ENCODE measurements around the gene SPACA7.

The SPACA7 gene

DNA sequence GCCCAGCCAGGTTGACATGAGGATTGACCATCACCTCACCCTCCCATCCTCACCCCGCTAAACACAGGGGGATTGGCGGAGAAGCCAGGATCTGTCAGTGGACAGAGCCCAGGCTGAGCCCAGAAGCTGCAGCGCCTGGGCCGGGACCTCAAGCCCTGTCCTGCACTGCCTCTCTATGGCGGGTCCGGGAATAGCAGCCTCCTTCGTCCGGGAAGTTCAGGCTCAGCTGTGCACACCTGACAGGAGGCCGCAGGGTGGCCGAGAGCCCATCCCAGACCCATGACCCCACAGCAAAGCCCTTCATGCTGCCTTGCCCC lies 67.8 kb downstream of the SPACA7 start:
- Mint-ChIP-seq H3K27me3 (peaks cover 7% of the 10 kb centered on the region), H3K4me3 (no peak overlapping the region), H3K36me3 (no peaks in the 10 kb centered on the region), H3K27ac (no peak overlapping the region), H3K4me1 (peaks cover 2% of the 10 kb centered on the region), H3K9me3 (no peaks in the 10 kb centered on the region)
- no peak for ATAC-seq (ENCODE audit: low read depth)
- peak in 1 of 2 donors; percentile 9 for DNase-seq (ENCODE audit: low spot score in 2 of 2)

DNA sequence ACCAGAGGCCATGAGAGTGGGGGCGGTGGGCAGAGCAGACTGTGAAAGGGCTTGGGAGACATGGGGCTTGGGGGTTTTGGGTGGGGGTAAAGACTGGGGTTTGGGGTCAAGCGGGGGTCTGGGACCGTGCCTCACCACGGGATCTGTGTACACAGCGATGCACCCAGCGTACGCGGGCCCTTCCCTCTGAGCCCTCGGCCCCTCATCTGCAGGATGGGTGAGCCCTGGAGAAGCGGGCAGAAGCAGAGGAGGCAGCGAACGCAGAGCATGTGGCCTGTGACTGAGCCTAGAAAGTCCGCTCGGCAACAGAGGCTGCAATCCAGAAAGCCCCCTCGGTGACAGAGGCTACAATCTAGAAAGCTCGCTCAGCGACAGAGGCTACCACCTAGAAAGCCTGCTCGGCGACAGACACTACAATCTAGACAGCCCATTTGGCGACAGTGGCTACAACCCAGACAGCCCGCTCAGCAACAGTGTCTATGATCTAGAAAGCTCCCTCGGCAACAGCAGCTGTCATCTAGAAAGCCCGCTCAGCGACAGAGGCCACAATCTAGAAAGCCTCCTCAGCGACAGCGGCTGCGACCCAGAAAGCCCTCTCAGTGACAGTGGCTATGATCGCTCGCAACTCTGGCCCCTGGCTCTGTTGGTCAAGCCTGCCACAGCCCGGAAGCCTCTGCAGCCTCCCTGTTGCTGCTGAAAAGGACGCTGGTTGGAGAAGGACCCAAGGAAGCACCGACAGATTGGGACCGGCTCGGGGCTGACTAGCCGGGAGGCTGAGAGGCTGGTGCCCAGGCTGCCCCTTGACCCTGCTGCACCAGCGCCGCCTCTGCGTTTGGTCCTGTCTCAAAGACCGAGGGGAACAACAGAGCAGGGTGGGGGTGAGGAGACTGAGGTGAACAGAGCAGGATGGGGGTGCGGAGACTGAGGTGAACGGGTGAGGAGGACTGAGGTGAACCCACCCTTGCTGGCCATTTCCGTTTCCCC lies 68.6 kb downstream of the SPACA7 start:
- Mint-ChIP-seq H3K4me3 (no peak overlapping the region), H3K9me3 (no peaks in the 10 kb centered on the region), H3K27me3 (peaks cover 9% of the 10 kb centered on the region), H3K36me3 (no peaks in the 10 kb centered on the region), H3K4me1 (peaks cover 2% of the 10 kb centered on the region), H3K27ac (no peak overlapping the region)
- DNase-seq (ENCODE audit: low spot score in 2 of 2) (peak in 1 of 2 donors; percentile 4), ATAC-seq (ENCODE audit: low read depth) (no peak)

DNA sequence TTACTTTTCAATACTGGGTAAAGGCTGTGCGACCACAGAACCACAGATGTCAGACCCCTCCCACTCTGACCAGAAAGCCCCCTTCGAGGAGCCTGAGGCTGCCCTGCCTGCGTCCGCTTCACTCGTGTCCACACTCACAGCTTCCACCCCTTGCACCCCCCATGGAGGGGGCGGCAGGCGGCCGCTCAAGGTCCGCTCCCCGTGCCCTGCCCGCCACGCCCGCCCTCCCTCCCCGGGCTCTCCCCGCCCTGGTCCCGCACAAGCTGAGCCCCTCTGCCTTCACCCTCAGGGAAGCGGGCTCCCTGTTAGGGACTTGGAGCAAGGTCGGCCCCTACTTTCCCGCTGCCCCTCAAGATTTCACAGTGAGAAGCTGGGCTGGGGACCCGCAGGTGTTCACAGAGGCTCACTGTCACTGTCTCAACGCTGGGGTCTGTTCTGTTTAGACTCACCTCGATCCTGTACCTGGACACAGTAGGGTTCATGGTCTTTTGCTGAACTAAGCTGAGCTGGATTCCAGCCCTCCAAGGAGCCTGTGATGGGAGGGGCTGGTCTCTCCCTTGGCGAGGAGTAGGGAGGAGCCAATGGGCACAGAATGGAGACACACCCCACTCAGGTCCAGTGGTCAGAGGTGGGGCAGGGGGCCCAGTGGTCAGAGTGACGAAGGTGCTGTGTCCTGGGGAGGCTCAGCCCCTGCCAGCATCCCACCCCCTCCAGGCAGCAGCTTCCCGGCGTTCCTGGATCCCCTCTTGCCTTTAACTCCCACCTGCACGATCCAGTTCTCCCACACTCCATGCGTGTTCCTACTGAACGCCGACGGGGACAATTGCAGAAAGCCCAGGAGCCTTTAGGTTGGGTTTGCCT lies 69.5 kb downstream of the SPACA7 start:
- H3K36me3 Mint-ChIP-seq = no peaks in the 10 kb centered on the region
- DNase-seq (ENCODE audit: low spot score in 2 of 2) = peak in 1 of 2 donors; percentile 2
- peaks cover 7% of the 10 kb centered on the region for H3K27me3 Mint-ChIP-seq
- ATAC-seq (ENCODE audit: low read depth) = no peak
- no peak overlapping the region for H3K4me3 Mint-ChIP-seq
- H3K4me1 Mint-ChIP-seq = peaks cover 2% of the 10 kb centered on the region
- no peaks in the 10 kb centered on the region for H3K9me3 Mint-ChIP-seq
- no peak overlapping the region for H3K27ac Mint-ChIP-seq

GRCh38 chr13:112446347-112446861 lies 70.2 kb downstream of the SPACA7 start:
- no peak for ATAC-seq (ENCODE audit: low read depth)
- H3K4me3 Mint-ChIP-seq = no peak overlapping the region
- H3K27me3 Mint-ChIP-seq = peaks cover 7% of the 10 kb centered on the region
- no peak overlapping the region for H3K27ac Mint-ChIP-seq
- H3K9me3 Mint-ChIP-seq = no peaks in the 10 kb centered on the region
- H3K4me1 Mint-ChIP-seq = peaks cover 2% of the 10 kb centered on the region
- peak in 1 of 2 donors; percentile 4 for DNase-seq (ENCODE audit: low spot score in 2 of 2)
- no peaks in the 10 kb centered on the region for H3K36me3 Mint-ChIP-seq

DNA sequence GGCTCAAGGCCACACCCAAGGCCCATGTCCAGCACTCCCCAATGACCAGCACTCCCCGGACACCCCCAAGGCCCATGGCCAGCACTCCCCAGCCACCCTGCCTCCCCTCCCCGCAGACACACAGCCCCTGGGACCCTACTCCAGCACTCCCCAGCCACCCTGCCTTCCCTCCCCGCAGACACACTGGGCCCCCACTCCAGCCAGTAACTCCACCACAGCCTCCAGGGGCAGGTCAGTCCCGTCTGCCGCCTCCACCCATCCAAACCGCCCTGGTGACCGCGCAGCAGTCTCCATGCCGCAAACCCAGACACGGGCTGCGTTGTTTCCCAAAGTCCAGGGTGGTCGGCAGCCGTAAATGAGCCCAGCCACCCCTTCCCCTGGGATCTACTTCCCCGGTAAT lies 70.7 kb downstream of the SPACA7 start:
- Mint-ChIP-seq H3K4me1 (peaks cover 2% of the 10 kb centered on the region), H3K9me3 (no peaks in the 10 kb centered on the region), H3K27ac (no peak overlapping the region), H3K27me3 (peaks cover 7% of the 10 kb centered on the region), H3K36me3 (no peaks in the 10 kb centered on the region), H3K4me3 (no peak overlapping the region)
- DNase-seq (ENCODE audit: low spot score in 2 of 2) = peak in 1 of 2 donors; percentile 8
- no peak for ATAC-seq (ENCODE audit: low read depth)

DNA sequence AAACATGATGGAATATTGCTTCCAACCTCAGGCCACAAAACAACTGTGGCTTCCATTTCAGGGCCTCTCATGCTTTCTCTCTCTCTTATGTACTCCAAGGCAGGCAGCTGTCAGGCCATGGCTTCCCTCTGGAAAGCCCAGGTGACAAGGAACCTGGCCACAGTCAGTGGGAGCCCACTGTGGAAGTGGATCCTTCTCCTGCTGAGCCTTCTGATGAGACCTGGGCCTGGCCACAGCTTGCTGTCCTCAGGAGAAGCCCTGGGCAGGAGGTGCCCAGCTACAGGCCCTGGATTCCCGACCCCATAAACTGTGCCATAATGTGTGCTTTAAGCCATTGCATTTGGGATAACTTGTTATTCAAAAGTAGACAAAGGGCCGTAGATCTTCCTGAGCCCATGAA lies 71.2 kb downstream of the SPACA7 start:
- Mint-ChIP-seq H3K9me3 (no peaks in the 10 kb centered on the region), H3K4me1 (peaks cover 2% of the 10 kb centered on the region), H3K4me3 (no peak overlapping the region), H3K27ac (no peak overlapping the region), H3K36me3 (no peaks in the 10 kb centered on the region), H3K27me3 (peaks cover 5% of the 10 kb centered on the region)
- ATAC-seq (ENCODE audit: low read depth) (no peak), DNase-seq (ENCODE audit: low spot score in 2 of 2) (no peak)

GRCh38 chr13:112447761-112448603 lies 71.8 kb downstream of the SPACA7 start:
- no peaks in the 10 kb centered on the region for H3K36me3 Mint-ChIP-seq
- DNase-seq (ENCODE audit: low spot score in 2 of 2) (no peak), ATAC-seq (ENCODE audit: low read depth) (no peak)
- no peaks in the 10 kb centered on the region for H3K9me3 Mint-ChIP-seq
- no peak overlapping the region for H3K27ac Mint-ChIP-seq
- H3K27me3 Mint-ChIP-seq = peaks cover 5% of the 10 kb centered on the region
- H3K4me1 Mint-ChIP-seq = peaks cover 2% of the 10 kb centered on the region
- no peak overlapping the region for H3K4me3 Mint-ChIP-seq

DNA sequence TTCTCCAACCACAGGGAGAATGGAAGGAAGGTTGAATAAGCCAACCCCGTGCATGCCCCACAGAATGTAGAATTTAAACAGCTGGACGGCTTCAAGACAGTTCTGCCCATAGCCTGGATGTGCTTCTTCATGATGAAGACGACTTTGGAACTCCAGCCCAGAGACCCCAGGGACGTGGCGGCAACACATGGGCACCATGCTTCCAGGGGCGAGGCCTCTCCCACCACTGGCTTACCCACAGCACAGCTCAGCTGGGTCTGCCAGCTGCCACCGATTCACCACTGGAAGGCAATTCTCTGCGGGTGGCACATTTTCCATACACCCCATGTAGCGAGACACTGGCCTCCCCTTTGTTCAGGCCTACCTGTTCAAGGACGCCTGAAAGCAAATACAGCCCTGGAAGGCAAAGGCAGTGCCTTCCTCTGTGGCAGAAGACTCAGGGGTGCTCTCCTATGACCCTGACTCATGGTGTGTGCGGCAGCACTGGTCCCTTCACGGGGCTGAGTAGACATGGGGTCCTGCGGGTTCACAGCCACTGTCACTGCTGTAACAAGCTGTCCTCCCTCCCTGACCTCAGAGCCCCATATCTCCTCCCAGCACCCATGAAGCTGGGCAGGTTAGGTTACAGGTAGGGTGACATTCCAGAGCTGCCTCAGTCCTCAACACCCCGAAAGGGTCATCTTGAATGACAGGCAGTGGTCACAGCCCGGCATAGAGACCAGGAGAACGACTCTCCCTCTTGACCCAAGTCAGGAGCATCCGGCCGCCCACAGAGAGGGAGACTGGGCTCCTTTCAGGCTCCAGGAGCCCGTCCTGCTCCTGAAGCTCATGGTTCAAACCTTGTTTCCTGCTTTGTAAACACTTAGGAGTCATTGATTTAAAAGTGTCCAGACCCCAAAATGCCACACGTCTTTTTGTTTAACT lies 72.7 kb downstream of the SPACA7 start:
- no peak overlapping the region for H3K4me3 Mint-ChIP-seq
- DNase-seq (ENCODE audit: low spot score in 2 of 2) = no peak
- H3K27ac Mint-ChIP-seq = no peak overlapping the region
- ATAC-seq (ENCODE audit: low read depth) = no peak
- H3K36me3 Mint-ChIP-seq = no peaks in the 10 kb centered on the region
- no peaks in the 10 kb centered on the region for H3K9me3 Mint-ChIP-seq
- peaks cover 2% of the 10 kb centered on the region for H3K4me1 Mint-ChIP-seq
- H3K27me3 Mint-ChIP-seq = peaks cover 3% of the 10 kb centered on the region

- Mint-ChIP-seq H3K9me3 (no peaks in the 10 kb centered on the region), H3K4me3 (no peak overlapping the region), H3K27me3 (peaks cover 3% of the 10 kb centered on the region), H3K36me3 (no peaks in the 10 kb centered on the region), H3K4me1 (peaks cover 2% of the 10 kb centered on the region), H3K27ac (no peak overlapping the region)
- ATAC-seq (ENCODE audit: low read depth) = no peak
- DNase-seq (ENCODE audit: low spot score in 2 of 2) = no peak
Observed at GRCh38 chr13:112449545-112449930, 73.4 kb downstream of the SPACA7 start.

DNA sequence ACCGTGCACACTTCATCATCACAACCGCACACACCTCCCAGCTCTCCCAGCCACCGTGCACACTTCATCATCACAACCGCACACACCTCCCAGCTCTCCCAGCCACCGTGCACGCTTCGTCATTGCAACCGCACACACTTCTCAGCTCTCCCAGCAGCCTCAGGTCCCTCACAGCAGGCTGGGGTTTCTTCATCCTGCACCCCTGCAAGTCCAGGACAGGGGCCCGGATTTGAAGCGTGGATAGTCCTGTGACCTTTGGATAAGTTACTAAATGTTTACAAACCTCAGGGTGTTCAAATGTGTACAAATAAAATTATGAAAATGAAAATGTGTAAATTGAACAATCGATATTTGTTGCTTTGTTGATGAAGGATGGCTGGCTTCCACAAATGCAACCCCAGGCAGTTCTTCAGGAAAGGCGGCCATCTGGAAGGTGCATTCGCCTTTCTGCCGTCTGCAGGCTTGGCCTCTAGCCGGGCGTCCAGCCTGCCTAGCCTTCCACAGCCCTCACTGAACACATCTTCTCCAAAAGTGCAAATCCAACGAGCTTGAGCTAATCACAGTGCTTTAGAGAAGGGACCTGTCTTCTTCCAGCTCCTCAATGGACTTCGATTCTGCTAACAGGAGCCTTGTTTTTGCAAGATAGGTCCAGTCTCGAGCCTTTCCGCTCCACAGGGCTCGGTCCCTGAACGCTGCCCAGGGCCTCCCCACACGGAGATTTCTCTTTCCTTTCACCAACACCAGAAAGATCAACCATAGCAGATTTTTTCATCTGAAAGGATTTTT lies 74.2 kb downstream of the SPACA7 start:
- ATAC-seq (ENCODE audit: low read depth) (no peak), DNase-seq (ENCODE audit: low spot score in 2 of 2) (no peak)
- peaks cover 3% of the 10 kb centered on the region for H3K27me3 Mint-ChIP-seq
- peaks cover 2% of the 10 kb centered on the region for H3K4me1 Mint-ChIP-seq
- no peaks in the 10 kb centered on the region for H3K9me3 Mint-ChIP-seq
- no peak overlapping the region for H3K27ac Mint-ChIP-seq
- H3K4me3 Mint-ChIP-seq = no peak overlapping the region
- no peaks in the 10 kb centered on the region for H3K36me3 Mint-ChIP-seq

- Mint-ChIP-seq H3K36me3 (no peaks in the 10 kb centered on the region), H3K27me3 (peaks cover 3% of the 10 kb centered on the region), H3K9me3 (no peaks in the 10 kb centered on the region), H3K4me1 (peaks cover 2% of the 10 kb centered on the region), H3K27ac (no peak overlapping the region), H3K4me3 (no peak overlapping the region)
- ATAC-seq (ENCODE audit: low read depth) (no peak), DNase-seq (ENCODE audit: low spot score in 2 of 2) (no peak)
Observed at GRCh38 chr13:112450904-112451240, 74.7 kb downstream of the SPACA7 start.
